ENCODE results near the gene ANP32B. TPM values are rescaled to one million over a fixed set of nuclear protein-coding genes. Genes with fewer than 3 reads are reported as not detected.

ANP32B gene
- total and polyA plus RNA-seq, 12 donors = 13.4 to 156 (median 66.0) TPM

DNA sequence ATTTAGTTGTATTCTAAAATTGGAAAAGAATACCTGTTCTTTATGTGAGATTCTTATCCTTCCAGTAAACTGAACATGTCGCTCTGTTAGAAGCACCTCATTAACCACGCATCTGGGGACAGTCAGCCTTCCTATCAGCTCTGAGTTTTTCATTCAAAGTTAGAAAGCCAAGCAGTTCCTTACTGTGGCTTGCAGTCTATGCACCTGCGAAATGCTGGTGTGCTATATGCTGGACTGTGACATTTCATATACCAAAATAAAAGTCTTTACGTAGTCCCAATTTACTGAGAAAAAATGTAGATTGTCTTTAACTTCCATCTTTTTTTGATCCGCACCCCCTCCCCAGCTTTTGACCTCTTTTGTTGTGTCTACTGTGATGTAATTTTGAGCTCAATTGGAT is 4.3 kb downstream of the ANP32B start:
- 85 to 91% (median 89%) methylated on average over 5 of the region's 5 CpGs for WGBS, 4 donors
- Histone ChIP-seq H3K27me3 (no peaks in the 10 kb centered on the region), H3K4me1 (replicated peaks in 1 of 2) (peaks cover 9 to 54% of the 10 kb centered on the region in 2 donors), H3K27ac (no peak overlapping the region), H3K36me3 (replicated peaks in 1 of 2) (no peaks in the 10 kb centered on the region), H3K4me3 (no peak overlapping the region), H3K9me3 (replicated peaks in 1 of 3) (no peaks in the 10 kb centered on the region)
- DNase-seq = no peak
- no peak for TF ChIP-seq CTCF (IDR thresholded peaks at IDR 0.05)
- TF ChIP-seq POLR2A (IDR thresholded peaks at IDR 0.05) = no peak
- intact Hi-C loops (cut with DNase I) = loop anchor here in 1 of 2 donors (10.0 kb wide), 1 partner anchor 47 kb away; no protein-coding TSS in a partner anchor

DNA sequence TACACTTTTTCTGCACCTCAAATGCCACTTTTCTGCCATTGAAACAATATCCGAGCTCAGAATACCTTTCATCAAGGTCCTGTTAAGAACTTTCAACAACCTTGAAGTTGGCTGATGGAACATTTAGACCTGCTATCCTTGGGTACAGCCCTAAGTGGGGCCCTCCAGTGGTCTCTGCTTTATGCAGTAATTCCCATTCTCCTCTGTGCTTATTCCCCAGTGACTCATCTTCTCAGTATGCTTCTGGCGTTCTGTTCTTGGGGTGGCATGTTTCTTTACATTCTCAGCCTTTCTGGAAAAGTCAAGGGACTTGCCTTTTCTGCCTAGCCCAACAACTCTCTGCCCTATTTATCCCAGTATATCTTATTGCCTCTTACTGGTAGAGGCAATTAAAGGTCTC is 7.1 kb downstream of the ANP32B start:
- Histone ChIP-seq H3K4me3 (no peak overlapping the region), H3K36me3 (replicated peaks in 1 of 2) (peaks cover 0 to 6% of the 10 kb centered on the region in 2 donors), H3K27me3 (no peaks in the 10 kb centered on the region), H3K27ac (no peak overlapping the region), H3K4me1 (replicated peaks in 1 of 2) (peaks cover 5 to 61% of the 10 kb centered on the region in 2 donors), H3K9me3 (replicated peaks in 1 of 3) (no peaks in the 10 kb centered on the region)
- intact Hi-C loops (cut with DNase I) = no loop called here
- 43 to 52% (median 49%) methylated on average over 2 of the region's 2 CpGs for WGBS, 4 donors
- DNase-seq = no peak
- TF ChIP-seq POLR2A (IDR thresholded peaks at IDR 0.05) = no peak
- TF ChIP-seq CTCF (IDR thresholded peaks at IDR 0.05) = no peak

- peaks cover 0 to 11% of the 10 kb centered on the region in 2 donors for H3K36me3 ChIP-seq (replicated peaks in 1 of 2)
- no peaks in the 10 kb centered on the region for H3K27me3 ChIP-seq
- WGBS, 4 donors = 56 to 73% (median 72%) methylated on average over 5 of the region's 5 CpGs
- no peak for TF ChIP-seq CTCF (IDR thresholded peaks at IDR 0.05)
- TF ChIP-seq POLR2A (IDR thresholded peaks at IDR 0.05) = no peak
- no peaks in the 10 kb centered on the region for H3K9me3 ChIP-seq (replicated peaks in 1 of 3)
- no peak overlapping the region for H3K27ac ChIP-seq
- intact Hi-C loops (cut with DNase I) = no loop called here
- DNase-seq = no peak
- peaks cover 5 to 55% of the 10 kb centered on the region in 2 donors for H3K4me1 ChIP-seq (replicated peaks in 1 of 2)
- H3K4me3 ChIP-seq = no peak overlapping the region
Measured at GRCh38 chr9:97991818-97992217, 8.7 kb downstream of the ANP32B start.

DNA sequence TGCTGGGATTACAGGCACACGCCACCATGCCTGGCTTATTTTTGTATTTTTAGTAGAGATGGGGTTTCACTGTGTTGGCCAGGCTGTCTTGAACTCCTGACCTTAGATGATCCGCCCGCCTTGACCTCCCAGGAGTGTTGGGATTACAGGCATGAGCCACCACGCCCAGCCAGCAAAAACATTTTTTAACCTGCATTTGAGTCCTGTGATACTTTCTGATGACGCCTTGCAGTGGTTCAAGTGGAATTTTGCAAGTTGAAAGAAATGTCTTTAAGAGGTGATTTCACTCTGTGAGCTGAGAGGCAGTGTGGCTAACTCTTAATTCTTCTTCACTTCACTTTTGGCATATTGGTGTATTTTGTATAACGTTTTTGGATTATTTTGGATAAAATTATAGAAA is 9.1 kb downstream of the ANP32B start:
- Histone ChIP-seq H3K27ac (no peak overlapping the region), H3K27me3 (no peaks in the 10 kb centered on the region), H3K4me1 (replicated peaks in 1 of 2) (peaks cover 5 to 54% of the 10 kb centered on the region in 2 donors), H3K9me3 (replicated peaks in 1 of 3) (no peaks in the 10 kb centered on the region), H3K36me3 (replicated peaks in 1 of 2) (peaks cover 0 to 12% of the 10 kb centered on the region in 2 donors), H3K4me3 (no peak overlapping the region)
- TF ChIP-seq CTCF (IDR thresholded peaks at IDR 0.05) (no peak), POLR2A (IDR thresholded peaks at IDR 0.05) (no peak)
- intact Hi-C loops (cut with DNase I) = no loop called here
- DNase-seq = no peak
- 84 to 95% (median 86%) methylated on average over 6 of the region's 6 CpGs for WGBS, 4 donors

All from adrenal gland (tissue), 12 donors.